NCI-H1092 (cell line): ENCODE data around the gene ARL13B.

Experiments
- DNase-seq: peaks from one replicate; lab custom pipeline; 2025; lab: John Stamatoyannopoulos, UW

ARL13B gene

GRCh38 chr3:94101860-94102259 lies 121.9 kb downstream of the ARL13B start:
- DNase-seq = no peak
